ENCODE data around the gene BAG1.

DNA sequence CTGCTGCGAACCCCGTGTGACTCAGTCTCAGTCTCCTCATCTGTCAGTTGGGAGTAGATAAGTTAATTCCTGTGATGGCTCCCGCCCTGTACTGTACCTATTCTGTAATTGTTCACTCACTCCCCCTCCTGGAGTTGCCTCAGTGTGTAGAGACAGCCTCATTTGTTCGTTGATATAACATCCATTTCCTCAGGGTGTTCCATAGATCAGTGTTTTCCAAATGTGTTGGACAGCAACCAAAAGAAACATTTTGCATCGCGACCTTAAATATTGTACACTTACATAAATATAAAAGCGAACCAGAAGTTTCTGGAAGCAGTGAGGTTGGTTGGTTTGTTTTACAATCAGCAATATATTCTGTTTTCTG, 26.5 kb upstream of the BAG1 start:
- TF ChIP-seq EP300 (IDR thresholded peaks at IDR 0.05) = no peak
- no peak for TF ChIP-seq POLR2AphosphoS5 (IDR thresholded peaks at IDR 0.05)
- TF ChIP-seq, protein P1, sequence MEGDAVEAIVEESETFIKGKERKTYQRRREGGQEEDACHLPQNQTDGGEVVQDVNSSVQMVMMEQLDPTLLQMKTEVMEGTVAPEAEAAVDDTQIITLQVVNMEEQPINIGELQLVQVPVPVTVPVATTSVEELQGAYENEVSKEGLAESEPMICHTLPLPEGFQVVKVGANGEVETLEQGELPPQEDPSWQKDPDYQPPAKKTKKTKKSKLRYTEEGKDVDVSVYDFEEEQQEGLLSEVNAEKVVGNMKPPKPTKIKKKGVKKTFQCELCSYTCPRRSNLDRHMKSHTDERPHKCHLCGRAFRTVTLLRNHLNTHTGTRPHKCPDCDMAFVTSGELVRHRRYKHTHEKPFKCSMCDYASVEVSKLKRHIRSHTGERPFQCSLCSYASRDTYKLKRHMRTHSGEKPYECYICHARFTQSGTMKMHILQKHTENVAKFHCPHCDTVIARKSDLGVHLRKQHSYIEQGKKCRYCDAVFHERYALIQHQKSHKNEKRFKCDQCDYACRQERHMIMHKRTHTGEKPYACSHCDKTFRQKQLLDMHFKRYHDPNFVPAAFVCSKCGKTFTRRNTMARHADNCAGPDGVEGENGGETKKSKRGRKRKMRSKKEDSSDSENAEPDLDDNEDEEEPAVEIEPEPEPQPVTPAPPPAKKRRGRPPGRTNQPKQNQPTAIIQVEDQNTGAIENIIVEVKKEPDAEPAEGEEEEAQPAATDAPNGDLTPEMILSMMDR (IDR thresholded peaks at IDR 0.05) = no peak
- TF ChIP-seq POLR2A (IDR thresholded peaks at IDR 0.05) = no peak
